SK-N-MC (cell line): ENCODE data around the gene FAM131C.
"Not testable (repeated sequence)": the region's sequence is repeated elsewhere in the genome, so short reads cannot be mapped to it uniquely, and the experiment has no call there.

Source experiments
- DNase-seq: peaks from one replicate; pipeline ENCODE4 v3.0.0-alpha.2; 2011; ENCODE audit warnings: low read depth, low spot score
- H3K27ac ChIP-seq: fragments of 200-600 bp; sonication (generic); 2 replicates; pipeline ENCODE4 v1.5.1; 2016; ENCODE audit warnings: mixed run types
- H3K36me3 ChIP-seq: fragments of 200-600 bp; sonication (generic); 2 replicates; pipeline ENCODE4 v1.6.1; 2017; ENCODE audit warnings: antibody characterized with exemption, low read length, mixed read lengths; ENCODE audit not compliant: insufficient read depth
- H3K4me3 ChIP-seq: fragments of 200-600 bp; sonication (generic); 2 replicates; pipeline ENCODE4 v1.5.1; 2016
- H3K9ac ChIP-seq: fragments of 200-600 bp; sonication (generic); 2 replicates; pipeline ENCODE4 v1.8.0; 2017; ENCODE audit warnings: mixed run types, mixed read lengths; ENCODE audit not compliant: insufficient read length
- H3K9me3 ChIP-seq: fragments of 200-600 bp; sonication (generic); 2 replicates; pipeline ENCODE4 v1.6.1; 2017; ENCODE audit warnings: low read depth, mild to moderate bottlenecking, antibody characterized with exemption, low read length, moderate library complexity, mixed read lengths
- EZH2 ChIP-seq: fragments of 200-600 bp; sonication (generic); IDR thresholded peaks from one replicate; pipeline ENCODE4 v1.6.1; 2017; ENCODE audit warnings: antibody characterized with exemption
- FOXP2 ChIP-seq: optimal IDR thresholded peaks from 2 replicates; pipeline ENCODE3; 2011; ENCODE audit warnings: mild to moderate bottlenecking, moderate library complexity; ENCODE audit not compliant: insufficient read depth; ENCODE audit errors: extremely low read length, control extremely low read depth
- POLR2AphosphoS5 ChIP-seq: IDR thresholded peaks from 2 replicates; pipeline ENCODE4 v1.6.1; 2012; ENCODE audit warnings: mild to moderate bottlenecking, low read depth, low read length, borderline replicate concordance

The FAM131C gene

GRCh38 chr1:16061266-16061665 lies 12.2 kb downstream of the FAM131C start:
- H3K36me3 ChIP-seq, result no peaks in the 10 kb centered on the region
- TF ChIP-seq FOXP2 (no peak), POLR2AphosphoS5 (no peak), EZH2 (no peak)
- no peaks in the 10 kb centered on the region for H3K9me3 ChIP-seq
- H3K4me3 ChIP-seq, result no peak overlapping the region
- DNase-seq, result no peak
- no peak overlapping the region for H3K27ac ChIP-seq
- no peak overlapping the region for H3K9ac ChIP-seq

GRCh38 chr1:16058394-16059120 lies 14.9 kb downstream of the FAM131C start:
- H3K36me3 ChIP-seq, DNase-seq, H3K4me3 ChIP-seq, H3K9ac ChIP-seq, H3K27ac ChIP-seq, H3K9me3 ChIP-seq: not testable (repeated sequence)

- H3K36me3 ChIP-seq, H3K4me3 ChIP-seq, H3K9ac ChIP-seq, H3K27ac ChIP-seq, H3K9me3 ChIP-seq, DNase-seq: not testable (repeated sequence)
These were observed 16.0 kb downstream of the FAM131C start for GRCh38 chr1:16057314-16057915.

- not testable (repeated sequence) for DNase-seq, H3K36me3 ChIP-seq, H3K27ac ChIP-seq, H3K4me3 ChIP-seq, H3K9me3 ChIP-seq, H3K9ac ChIP-seq
These were observed 16.9 kb downstream of the FAM131C start for GRCh38 chr1:16056521-16056912.

GRCh38 chr1:16055613-16056520 lies 17.6 kb downstream of the FAM131C start:
- Histone ChIP-seq H3K36me3 (no peaks in the 10 kb centered on the region), H3K4me3 (no peak overlapping the region), H3K27ac (no peak overlapping the region), H3K9ac (no peak overlapping the region), H3K9me3 (no peaks in the 10 kb centered on the region)
- DNase-seq, result peak; percentile 53
- no peak for TF ChIP-seq POLR2AphosphoS5
- TF ChIP-seq EZH2, result no peak
- TF ChIP-seq FOXP2, result no peak

GRCh38 chr1:16054598-16055540 lies 18.6 kb downstream of the FAM131C start:
- Histone ChIP-seq H3K9ac (no peak overlapping the region), H3K36me3 (no peaks in the 10 kb centered on the region), H3K9me3 (no peaks in the 10 kb centered on the region), H3K4me3 (no peak overlapping the region), H3K27ac (no peak overlapping the region)
- TF ChIP-seq EZH2, result no peak
- TF ChIP-seq FOXP2, result no peak
- TF ChIP-seq POLR2AphosphoS5, result no peak
- DNase-seq, result no peak

- Histone ChIP-seq H3K36me3 (no peaks in the 10 kb centered on the region), H3K9me3 (no peaks in the 10 kb centered on the region), H3K4me3 (no peak overlapping the region), H3K27ac (no peak overlapping the region), H3K9ac (no peak overlapping the region)
- TF ChIP-seq EZH2 (no peak), POLR2AphosphoS5 (no peak), FOXP2 (no peak)
- no peak for DNase-seq
These were observed 19.5 kb downstream of the FAM131C start for GRCh38 chr1:16053781-16054502.

GRCh38 chr1:16051949-16052348 lies 21.5 kb downstream of the FAM131C start:
- not testable (repeated sequence) for H3K36me3 ChIP-seq, DNase-seq, H3K27ac ChIP-seq, H3K4me3 ChIP-seq, H3K9ac ChIP-seq, H3K9me3 ChIP-seq
